Fibroblast of skin of left quadriceps (primary cell): ENCODE data around the gene FBH1.
"Not testable (repeated sequence)": the region's sequence is repeated elsewhere in the genome, so short reads cannot be mapped to it uniquely, and the experiment has no call there.

Source experiments
- DNase-seq, 2 experiments: peaks; one replicate each; pipeline ENCODE4 v3.0.0-alpha.2; 2013; ENCODE audit warnings: low read depth in 2 of 2

Gene FBH1

DNA sequence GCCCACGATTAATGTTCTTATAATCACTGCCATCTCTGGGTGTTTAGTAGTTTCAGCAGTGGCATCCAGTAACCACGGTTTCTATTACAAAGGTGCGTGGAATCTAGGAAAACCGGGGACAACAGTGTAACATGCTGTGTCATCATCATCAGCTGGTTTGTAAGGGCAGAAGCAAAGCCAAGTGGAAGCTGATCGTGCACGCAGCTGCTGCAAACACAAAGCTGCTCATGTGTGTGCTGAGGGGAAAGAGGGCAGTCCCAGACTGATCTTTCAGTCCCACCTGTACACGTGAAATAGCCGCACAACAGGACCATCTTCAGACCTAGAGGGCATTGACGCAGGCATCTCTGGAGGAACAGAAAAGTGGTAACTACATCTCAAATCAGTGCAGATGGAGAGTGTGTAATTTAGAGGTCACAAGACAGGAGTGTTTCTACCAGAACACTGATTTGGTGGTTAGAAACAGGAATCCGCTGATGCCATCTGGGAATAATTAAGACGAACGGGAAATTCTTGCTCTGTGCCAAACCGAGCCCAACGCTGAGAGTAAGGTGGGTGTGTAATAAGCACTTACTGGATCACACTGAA lies 13.8 kb upstream of the FBH1 start:
- DNase-seq = peak; percentile 92 to 93

DNA sequence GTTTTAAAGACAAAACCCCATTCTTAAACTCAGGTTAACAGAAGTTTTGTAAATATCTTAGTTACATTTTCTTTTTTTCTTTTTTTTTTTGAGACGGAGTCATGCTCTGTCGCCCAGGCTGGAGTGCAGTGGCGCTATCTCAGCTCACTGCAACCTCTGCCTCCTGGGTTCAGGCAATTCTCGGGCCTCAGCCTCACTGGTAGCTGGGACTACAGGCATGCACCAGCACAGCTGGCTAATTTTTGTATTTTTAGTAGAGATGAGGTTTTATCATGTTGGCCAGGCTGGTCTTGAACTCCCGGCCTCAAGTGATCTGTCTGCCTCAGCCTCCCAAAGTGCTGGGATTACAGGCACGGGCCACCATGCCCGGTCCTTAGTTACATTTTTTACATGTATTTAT lies 13.0 kb upstream of the FBH1 start:
- not testable (repeated sequence) for DNase-seq

DNA sequence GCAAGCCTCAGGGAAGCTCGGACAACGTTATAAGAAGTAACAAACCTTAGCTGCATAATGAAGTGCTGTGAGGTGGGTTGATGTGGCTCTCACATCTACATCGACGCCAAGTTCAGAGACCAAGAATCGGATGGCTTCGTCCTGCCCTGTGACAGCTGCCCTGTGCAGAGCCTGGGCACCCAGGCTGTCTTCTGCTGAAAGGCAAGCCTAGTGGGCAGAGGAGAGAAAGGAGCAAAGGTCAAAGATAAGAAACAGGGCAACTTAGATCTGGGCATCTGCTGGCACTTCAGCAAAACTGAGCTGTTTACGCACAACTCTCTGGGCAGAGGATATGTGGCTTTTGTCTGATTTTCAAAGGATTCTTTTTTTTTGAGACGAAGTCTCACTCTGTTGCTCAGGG lies 7.1 kb upstream of the FBH1 start:
- DNase-seq = no peak

DNA sequence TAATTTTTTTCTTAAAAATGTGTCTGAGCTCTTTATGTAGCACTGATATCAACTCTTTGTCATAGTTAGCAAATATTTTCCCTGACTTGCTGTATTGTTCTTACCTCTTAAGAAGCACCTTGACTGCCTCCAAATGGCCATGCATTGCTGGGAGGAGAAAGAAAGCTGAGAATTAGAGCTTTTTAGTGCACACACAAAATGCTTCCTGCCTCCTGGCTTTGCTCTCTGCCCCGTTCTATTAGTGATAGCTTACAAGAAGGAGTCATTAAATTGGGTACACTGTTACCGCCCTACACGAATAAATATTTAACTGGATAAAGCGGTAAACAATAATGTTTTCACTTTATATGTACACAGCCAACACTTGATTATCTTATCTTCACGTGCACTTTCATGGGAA lies 4.4 kb upstream of the FBH1 start:
- DNase-seq = no peak

DNA sequence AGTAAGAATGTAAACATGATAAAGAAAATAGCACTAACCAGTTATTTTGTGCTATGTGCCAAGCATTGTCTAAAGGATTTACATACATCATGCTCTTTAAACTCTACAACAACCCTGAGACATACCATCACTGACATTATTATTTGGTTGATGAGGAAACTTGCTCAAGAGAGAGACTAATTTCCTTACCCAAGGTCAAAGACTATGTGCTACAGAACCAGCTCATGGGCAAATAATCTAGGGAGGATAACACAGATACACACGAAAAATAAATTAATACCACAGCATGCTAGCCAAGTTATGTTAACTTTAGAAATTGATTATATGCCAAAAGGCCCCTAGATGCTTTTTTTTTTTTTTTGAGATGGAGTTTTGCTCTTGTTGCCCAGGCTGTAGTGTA lies 3.0 kb upstream of the FBH1 start:
- DNase-seq = no peak

DNA sequence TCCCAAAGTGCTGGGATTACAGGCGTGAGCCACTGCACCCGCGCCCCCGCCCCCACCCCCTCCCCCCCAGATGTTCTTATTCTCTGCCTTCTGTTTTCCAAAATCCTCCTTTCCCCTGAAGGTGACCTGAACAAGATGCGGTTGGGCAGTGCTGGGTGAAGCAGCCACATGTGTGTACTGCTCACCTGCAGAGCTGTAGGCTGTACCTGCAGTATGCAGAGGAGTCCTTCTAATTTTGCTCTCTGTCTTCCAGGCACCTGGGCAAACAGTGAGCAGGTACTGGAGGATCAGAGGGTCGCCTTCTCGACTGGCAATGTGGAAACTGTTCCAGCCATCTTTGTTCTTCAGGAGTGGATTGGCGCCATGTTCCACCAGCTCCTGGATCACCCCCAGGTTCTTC lies 2.4 kb upstream of the FBH1 start:
- DNase-seq = no peak

DNA sequence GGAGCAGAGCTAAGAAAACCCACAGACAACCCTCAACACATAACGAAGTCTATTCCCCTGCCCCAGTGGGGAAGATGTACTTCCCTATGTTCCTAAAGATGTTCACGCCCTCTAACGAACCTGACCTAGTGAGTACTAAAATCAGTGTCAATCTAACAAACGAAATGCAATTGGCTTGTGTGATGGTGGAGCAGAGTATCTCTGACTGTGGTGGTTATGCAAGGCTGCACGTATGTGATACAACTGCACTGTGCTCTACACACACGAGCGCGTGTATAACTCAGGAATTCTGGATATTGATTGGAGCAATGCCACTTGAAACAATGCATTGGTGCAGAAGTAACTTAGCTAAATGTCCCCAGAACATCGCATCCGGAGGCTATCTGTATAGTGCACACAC lies 1.7 kb upstream of the FBH1 start:
- no peak for DNase-seq

DNA sequence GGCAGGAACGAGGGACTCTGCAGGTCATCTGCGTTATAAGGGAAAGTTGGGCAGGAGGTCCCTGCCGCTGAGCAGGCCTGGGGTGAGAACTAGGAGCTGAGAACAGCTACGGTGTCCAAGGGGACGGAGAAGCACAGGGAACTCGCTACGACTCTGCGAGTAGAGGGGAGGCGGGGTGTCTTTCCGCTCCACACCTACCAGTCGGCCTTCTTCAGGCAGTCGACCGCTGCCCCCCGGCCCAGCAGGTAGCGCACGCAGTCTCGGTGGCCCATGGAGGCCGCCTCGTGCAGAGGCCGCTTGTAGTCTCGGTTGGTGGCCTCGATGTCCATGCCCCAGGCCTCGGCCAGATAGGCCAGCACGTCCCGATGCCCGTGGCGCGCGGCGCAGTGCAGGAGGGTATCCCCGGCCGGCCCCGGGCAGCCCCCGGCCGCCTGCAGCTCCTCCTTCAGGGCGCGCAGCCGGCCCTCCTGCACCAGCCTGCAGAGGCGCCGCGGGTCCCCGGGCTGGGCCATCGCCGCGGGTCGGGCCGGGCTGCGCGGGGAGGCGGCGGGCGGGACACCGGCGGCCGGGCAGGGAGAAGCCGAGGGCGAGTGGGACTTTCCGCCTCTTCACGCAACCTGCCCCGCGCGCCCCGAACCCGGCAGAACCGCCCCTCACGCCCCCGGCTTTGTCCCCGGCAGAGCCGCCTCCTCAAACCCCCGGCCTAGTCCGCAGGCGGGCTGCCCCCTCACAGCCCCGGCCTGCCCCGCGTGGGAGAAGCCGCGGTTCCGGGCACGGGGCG lies 1.0 kb upstream of the FBH1 start:
- no peak for DNase-seq

DNA sequence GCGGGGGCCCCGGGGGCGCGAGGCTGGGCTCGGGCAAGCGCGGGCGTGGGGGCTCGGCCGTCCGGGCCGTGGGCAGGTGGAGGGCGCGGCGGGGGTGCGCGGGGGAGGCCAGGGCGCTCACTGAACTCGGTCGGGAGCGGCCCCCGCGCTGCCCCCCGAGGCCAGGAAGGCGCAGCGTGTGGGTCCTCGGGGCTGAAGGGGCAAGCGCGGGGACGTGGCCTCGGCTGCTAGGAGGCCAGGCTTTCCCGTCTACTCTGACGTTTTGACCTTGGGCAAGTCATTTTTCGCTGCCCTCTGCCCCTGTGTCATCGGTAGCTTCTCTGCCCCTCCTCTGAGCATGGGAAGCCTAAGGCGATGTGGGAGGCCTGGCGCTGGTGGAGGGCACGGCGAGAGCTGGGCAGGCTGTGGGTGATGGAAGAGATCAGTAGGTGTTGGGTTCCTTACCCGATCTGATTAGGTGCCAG lies 441 bp downstream of the FBH1 start:
- no peak for DNase-seq

DNA sequence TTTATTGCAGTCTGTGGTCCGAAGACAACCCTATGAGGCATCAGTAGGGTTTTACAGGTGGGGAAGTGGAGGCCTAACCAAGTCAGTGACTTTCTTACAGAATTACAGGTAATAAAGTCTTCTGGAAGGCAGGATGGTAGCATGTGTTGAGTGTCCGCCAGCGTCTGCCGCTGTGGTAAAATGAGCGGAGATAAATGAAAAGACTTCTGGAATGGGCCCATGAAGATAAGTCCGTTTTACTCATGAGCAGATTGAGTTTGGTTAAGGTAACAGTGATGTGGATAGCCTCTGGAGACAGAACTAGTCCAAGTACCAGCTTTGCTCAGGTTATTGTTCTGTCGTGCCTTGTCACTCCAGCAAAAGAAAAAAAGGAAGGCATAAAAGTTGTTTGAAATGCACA lies 966 bp downstream of the FBH1 start:
- no peak for DNase-seq

DNA sequence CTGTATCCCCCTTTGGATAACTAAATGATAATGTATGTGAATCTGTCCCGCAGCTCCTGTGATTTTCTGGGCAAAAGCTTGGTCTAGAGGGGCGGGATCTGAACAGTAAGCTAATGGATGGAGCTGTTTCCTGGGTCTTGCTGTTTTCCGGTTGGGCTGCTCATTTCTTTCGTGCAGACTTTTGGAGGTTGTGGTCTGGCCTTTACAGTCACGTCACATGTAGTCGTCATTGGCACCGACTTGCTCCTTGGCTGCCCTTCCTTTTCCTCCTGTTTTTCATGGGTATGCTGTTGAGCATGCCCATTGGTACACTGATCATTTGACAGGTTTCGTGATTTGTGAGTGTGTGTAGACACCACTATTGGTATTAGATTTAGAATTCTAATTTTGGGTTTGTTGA lies 2.0 kb downstream of the FBH1 start:
- DNase-seq = no peak

DNA sequence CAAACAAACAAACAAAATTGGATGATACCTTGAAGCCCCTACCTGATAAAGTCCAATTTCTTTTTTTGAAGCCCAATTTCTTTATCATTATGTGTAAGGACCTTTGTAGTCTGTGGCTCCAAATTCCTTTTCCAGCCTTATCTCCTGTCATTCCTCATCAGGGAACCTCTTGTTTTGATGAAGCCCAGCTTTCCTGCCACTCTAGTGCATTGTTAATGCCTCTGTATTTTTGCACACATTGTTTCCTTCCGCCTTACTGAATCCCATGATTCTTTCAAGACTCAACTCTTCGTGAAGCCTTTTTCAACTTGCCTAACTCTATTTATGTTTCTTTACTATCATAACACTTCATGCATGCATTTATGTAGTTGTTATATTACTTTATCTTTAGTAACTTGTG lies 3.3 kb downstream of the FBH1 start:
- no peak for DNase-seq

DNA sequence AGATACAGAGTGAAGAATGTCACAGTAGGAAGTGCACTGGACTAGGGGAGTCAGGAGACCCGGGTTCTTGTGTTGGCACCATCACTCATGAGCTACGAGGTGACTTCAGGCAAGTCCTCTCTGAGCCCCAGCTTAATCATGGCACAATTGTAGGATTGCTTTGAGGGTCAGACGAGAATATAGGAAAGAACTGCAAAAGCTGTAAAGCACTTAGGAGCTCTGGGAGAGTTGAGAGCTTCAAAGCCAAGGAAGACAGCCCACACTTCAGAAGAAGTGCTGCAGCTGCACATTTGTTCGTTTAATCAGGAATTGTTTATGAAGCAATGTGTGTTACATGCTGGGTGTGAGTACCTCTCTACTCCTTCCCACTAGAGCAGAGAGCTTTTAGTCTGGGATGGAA lies 4.4 kb downstream of the FBH1 start:
- no peak for DNase-seq

DNA sequence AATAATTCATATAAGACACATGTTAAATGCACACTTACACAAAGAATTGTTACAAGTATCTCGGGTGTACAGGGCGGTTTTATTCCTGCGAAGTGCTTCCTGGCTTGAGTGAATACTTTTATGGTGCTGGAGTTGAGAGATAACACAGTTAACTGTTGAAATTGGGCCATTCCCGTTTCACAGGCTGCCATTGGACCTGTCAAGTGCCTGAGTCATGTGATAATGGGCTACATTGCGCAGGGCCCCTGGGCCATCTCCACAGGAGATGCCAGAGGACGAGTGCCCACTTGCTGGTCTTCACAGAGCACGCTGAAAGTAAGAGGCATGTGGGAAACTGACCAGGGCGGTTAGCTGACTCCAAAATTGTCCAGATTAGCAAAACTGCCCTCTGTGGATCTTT lies 4.8 kb downstream of the FBH1 start:
- DNase-seq = no peak

DNA sequence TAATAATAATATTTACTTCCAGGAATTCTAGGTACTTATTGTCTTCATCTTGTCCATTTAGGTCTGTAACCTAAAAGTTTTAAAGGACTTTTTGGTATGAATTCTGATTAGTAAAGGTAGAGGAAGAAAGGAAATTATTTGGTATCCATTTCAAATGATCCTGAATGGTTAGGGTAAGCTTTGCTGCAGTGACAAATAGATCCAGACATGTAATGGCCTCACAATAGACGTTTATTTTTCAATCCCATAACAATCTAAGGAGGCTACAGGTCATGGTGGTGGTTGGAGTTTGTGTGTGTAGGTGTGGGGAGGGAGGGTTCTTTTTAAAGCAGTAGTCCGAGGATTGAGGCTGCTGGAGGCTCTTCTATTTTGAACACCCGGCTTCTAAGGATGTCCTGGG lies 5.3 kb downstream of the FBH1 start:
- no peak for DNase-seq

DNA sequence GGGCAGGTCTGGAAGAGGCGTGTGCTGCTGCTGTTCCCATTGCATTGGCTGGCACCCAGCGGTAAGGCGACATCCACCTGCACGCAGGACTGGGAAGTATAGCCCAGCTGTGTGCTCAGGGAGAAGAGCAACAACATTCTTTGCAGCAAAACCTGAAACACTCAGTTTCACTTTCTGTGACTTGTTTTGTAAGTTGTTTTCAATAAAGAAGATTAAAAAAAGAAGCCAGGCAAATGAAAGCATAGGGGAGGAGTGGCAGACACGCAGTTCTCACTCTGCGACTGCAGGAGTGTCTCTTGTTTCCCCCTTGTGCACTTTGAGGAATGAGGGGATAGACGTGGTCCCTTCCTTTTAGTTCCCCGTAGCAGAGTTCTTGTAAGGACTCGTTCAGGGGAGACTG lies 5.8 kb downstream of the FBH1 start:
- DNase-seq = no peak

DNA sequence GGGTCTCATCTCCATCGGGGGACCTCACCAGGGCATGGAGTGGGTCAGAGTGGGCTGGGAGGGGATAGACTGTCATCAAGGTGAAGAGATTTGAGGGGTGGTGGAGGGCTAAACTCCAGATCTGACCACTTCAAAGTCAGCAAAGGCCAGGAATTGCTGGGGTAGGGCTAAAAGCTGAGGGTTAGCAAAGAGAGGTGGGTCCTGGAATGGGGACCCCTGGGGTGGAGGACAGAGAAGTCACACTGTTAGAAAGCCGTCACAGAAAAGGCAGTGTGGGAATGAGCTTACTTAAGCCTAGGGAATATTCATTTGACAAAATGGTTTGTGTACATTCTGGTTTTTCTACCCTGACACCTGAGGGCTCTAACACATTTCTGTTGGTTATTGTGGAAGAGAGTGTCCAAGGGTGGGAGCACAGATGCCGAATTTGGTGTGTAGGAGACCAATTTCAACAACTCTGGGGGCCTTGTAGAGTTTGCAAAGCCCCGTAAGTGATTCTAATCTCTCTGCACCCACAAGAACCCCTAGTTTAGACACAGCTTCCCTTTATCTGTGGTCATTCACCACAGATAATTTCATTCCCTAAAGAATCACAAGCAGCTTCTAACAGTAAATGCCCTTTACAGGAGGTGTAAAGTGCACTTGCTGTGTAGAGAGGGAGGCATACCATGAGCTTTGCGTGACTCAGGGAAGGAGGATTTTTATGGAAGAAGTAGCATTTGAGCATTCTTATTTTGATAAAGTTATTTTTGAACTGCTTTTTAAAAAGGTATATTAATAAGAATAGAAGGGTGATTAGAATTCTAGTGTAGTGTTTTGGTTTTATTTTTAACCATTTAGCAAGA lies 6.4 kb downstream of the FBH1 start:
- no peak for DNase-seq

DNA sequence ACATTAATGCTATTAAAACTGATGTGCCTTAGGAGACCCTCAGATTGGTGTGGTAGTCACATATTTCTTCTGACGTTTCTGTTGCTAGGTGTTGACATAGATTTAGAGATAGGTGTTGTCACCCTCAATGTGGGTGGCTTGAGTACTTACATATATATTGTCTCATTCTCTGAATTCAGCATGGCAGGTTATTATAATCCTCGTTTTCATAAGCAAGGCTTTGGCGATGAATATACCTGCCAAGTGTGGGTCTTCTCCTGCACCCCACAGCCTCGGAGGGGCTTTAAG lies 7.0 kb downstream of the FBH1 start:
- DNase-seq = no peak

DNA sequence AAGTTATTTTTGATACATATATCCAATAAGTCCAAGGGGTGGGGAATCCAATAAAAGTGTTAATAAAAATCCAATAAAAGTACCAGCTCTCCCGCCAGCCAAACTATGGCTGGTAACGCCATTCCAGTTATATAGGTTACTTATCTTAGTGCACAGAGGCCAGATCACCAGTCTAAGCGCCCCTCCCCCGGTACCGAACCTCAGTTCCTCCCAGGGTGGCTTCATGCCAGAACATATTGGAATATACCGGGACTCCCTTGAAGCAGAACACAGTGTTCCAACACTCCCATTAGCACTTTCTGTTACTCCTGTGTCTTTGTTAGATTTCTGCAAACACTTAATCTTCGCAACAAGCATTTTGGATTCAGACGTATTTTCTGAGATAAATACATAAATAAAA lies 7.5 kb downstream of the FBH1 start:
- DNase-seq = no peak

DNA sequence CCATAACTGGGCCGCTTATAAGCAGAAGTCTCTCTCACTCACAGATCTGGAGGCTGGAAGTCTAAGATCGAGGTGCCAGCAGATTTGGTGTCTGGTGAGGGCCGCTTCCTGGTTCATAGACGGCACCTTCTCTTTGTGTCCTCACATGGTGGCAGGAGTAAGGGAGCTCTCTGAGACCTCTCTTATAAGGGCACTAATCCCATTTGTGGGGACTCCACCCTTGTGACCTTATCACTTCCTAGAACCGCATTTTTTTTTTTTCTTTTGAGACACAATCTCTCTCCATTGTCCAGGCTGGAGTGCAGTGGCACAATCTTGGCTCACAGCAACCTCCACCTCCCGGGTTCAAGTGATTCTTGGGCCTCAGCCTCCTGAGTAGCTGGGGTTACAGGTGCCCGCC lies 8.1 kb downstream of the FBH1 start:
- DNase-seq = no peak

DNA sequence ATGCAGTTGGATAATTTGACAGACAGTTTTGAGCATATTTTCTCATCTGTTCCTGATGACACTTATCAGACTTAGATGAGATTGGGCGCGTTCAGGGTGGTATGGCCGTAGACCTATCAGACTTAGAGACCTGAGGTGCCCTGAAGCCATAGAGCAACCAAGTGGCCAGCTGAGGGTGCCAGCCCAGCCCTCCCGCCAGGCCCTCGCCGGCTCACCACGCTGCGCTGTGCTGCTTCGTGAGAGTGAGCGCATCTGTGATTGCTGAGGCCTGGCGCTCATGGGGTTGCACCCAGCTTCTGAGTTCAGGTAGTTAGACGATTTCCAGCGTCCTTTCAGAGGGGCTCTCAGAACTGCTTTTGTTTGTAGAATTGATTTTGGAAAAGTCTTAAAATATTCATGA lies 10.2 kb downstream of the FBH1 start:
- no peak for DNase-seq

DNA sequence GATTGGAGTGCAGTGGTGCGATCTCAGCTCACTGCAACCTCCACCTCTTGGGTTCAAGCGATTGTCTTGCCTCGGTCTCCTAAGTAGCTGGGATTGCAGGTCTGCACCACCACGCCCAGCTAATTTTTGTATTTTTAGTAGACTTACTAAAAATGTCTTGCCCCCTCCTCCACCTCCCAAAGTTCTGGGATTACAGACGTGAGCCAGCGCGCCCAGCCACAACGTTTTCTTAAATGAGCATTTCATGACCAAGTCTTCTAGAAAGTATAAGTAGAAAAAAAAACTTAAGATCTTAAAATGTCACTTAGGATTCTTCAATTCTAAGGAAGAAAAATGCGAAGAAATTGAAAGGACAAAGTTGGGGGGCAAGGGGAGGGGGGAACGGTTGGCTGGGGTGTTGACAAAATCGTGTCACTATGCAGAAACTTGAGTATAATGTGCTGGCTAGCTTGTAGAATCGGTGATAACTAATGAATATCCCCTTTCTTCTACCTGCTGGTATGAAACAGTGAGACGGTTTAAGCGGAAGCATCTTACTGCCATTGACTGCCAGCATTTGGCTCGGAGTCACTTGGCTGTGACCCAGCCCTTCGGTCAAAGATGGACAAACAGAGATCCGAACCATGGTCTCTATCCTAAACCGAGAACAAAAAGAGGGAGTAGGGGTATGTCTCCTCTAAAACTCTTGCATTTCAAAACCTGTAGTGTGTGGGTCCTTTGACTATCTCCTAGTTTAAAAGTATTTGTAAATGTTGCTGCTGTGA lies 12.7 kb downstream of the FBH1 start:
- no peak for DNase-seq
